Ectodermal cell (in vitro differentiated cells): ENCODE data around the gene CCN2.

ENCODE experiments used
- H3K27ac ChIP-seq: 2 replicates; pipeline ENCODE4 v1.7.0; 2013; ENCODE audit warnings: mild to moderate bottlenecking, low read depth, low read length; ENCODE audit not compliant: insufficient read depth, poor library complexity, severe bottlenecking
- H3K27me3 ChIP-seq: 2 replicates; pipeline ENCODE4 v1.7.0; 2013; ENCODE audit warnings: mild to moderate bottlenecking, low read length; ENCODE audit not compliant: insufficient read depth, control insufficient read depth, poor library complexity, severe bottlenecking
- H3K36me3 ChIP-seq: one replicate; pipeline ENCODE4 v1.7.0; 2013; ENCODE audit warnings: low read length; ENCODE audit not compliant: control insufficient read depth, insufficient read depth
- H3K4me1 ChIP-seq: one replicate; pipeline ENCODE4 v1.7.0; 2013; ENCODE audit warnings: low read length; ENCODE audit not compliant: control insufficient read depth, insufficient read depth
- H3K4me3 ChIP-seq: 2 replicates; pipeline ENCODE4 v1.7.0; 2013; ENCODE audit warnings: low read depth, low read length, control low read depth; ENCODE audit not compliant: insufficient read depth
- H3K9me3 ChIP-seq: 2 replicates; pipeline ENCODE4 v1.7.0; 2013; ENCODE audit warnings: mild to moderate bottlenecking, low read length, moderate library complexity; ENCODE audit not compliant: control insufficient read depth
- WGBS, 2 experiments: methylation state at CpG; one replicate each; pipeline ENCODE4 v1.1.7; 2013; ENCODE audit warnings: missing lambda C conversion rate in 2 of 2; 5-methylcytosine and 5-hydroxymethylcytosine counted together

Gene CCN2

GRCh38 chr6:131952886-131953509 lies 1.8 kb upstream of the CCN2 start:
- Histone ChIP-seq H3K9me3 (no peaks in the 10 kb centered on the region), H3K4me3 (no peak overlapping the region), H3K27me3 (no peaks in the 10 kb centered on the region), H3K27ac (no peak overlapping the region), H3K4me1 (peaks cover 37% of the 10 kb centered on the region), H3K36me3 (peaks cover 16% of the 10 kb centered on the region)
- 41 to 66% methylated on average over 2 to 4 of the region's 4 CpGs for WGBS, 2 experiments

DNA sequence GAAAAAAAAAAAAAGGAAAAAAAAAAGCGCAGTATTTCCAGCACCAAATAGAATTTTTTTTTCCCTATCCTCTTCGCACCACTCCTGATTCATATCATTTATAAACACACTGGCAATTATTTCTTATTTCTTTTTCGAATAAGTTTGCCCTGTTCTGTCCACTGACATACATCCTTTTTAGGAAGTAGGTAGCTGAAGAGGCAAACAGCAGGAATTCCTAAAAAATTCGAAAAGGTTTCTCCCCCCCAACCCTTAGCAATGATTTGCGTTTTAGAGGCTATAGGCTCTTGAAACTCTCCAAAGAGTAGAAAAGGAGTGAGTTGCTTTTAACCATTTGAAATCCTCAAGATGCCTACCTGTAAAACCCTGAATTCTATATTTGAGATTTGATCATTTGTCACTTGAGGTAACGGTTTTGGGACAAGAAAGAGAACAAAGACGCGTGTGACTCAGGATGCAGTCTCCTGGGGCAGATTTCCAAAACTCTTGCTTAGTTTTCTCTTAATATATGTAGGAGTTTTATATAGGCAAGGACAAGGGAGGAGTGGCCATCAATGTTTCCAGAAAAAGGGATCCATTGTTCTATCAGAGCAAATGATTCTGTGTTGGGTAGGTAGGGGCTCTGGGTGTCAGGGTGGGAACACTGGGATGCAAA lies 531 bp upstream of the CCN2 start:
- H3K36me3 ChIP-seq = peaks cover 16% of the 10 kb centered on the region
- peak overlapping the region; percentile 96 for H3K27ac ChIP-seq
- no peaks in the 10 kb centered on the region for H3K9me3 ChIP-seq
- H3K4me3 ChIP-seq = peak overlapping the region; percentile 95
- H3K4me1 ChIP-seq = peaks cover 37% of the 10 kb centered on the region
- H3K27me3 ChIP-seq = no peaks in the 10 kb centered on the region
- WGBS, 2 experiments = 8 to 18% methylated on average over 7 to 8 of the region's 8 CpGs

DNA sequence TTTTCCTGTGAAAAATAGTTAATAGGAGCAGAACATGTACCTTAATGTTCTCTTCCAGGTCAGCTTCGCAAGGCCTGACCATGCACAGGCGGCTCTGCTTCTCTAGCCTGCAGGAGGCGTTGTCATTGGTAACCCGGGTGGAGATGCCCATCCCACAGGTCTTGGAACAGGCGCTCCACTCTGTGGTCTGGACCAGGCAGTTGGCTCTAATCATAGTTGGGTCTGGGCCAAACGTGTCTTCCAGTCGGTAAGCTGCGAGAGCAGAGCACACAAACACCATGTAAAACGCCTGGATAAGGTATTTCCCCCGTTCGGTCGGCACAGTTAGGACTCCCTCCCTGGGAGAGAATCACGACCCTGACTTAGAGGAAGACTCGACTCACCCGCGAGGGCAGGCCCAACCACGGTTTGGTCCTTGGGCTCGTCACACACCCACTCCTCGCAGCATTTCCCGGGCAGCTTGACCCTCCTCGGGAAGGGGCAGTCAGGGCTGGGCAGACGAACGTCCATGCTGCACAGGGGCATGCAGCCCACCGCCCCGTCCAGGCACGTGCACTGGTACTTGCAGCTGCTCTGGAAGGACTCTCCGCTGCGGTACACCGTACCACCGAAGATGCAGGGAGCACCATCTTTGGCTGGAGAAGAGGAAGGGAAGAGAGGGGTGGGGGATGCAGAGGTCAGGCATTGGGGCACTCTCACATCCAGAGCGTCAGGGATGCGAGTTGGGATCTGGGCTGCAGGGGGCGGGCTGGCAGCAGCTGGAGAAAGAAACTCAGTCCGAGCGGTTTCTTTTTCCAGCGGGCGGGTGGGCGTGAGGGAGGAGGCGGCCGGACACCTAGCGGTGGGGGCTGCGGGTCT lies 1.0 kb downstream of the CCN2 start:
- Histone ChIP-seq H3K27me3 (no peaks in the 10 kb centered on the region), H3K4me1 (peaks cover 34% of the 10 kb centered on the region), H3K27ac (peak overlapping the region; percentile 96), H3K36me3 (peaks cover 16% of the 10 kb centered on the region), H3K9me3 (no peaks in the 10 kb centered on the region), H3K4me3 (peak overlapping the region; percentile 95)
- 7% methylated on average over 42 of the region's 42 CpGs for WGBS, 2 experiments

DNA sequence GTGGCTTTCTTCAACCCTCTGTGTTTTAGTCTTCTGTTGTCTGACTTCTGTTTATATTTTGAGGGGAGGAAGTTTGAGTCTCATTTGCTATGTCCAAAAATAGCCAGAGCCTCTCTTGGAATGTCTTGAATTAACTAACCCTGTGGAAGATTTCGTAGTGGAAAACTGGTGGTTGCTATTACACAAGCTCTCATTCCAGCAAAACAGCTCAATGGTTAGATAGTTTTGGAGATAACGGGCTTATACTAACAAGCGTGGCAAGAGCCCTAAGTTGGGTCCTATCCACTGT lies 1.6 kb downstream of the CCN2 start:
- WGBS, 2 experiments = 54 to 72% methylated on average over 3 of the region's 3 CpGs
- Histone ChIP-seq H3K27ac (no peak overlapping the region), H3K4me3 (peak overlapping the region; percentile 95), H3K9me3 (no peaks in the 10 kb centered on the region), H3K36me3 (peaks cover 16% of the 10 kb centered on the region), H3K4me1 (peaks cover 28% of the 10 kb centered on the region), H3K27me3 (no peaks in the 10 kb centered on the region)

DNA sequence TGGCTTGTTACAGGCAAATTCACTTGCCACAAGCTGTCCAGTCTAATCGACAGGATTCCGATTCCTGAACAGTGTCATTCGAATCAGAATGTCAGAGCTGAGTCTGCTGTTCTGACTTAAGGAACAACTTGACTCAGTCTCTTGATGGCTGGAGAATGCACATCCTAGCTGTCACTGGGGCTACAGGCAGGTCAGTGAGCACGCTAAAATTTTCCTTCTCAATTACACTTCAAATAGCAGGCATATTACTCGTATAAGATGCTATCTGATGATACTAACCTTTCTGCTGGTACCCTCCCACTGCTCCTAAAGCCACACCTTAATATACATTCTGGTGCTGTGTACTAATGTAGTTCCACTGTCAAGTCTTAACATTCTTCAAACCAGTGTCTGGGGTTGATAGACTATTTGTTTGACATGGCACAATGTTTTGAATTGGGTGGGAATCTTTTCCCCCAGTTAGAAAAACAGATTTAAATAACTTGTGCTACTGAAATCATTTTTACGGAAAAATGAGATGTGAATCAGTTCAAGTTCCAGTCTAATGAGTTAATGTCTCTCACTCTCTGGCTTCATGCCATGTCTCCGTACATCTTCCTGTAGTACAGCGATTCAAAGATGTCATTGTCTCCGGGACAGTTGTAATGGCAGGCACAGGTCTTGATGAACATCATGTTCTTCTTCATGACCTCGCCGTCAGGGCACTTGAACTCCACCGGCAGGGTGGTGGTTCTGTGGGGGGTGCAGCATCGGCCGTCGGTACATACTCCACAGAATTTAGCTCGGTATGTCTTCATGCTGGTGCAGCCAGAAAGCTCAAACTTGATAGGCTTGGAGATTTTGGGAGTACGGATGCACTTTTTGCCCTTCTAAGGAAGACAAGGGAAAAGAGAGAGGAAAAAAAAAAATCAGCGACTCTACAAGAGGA lies 2.2 kb downstream of the CCN2 start:
- H3K4me1 ChIP-seq = peaks cover 22% of the 10 kb centered on the region
- H3K27me3 ChIP-seq = no peaks in the 10 kb centered on the region
- 81 to 84% methylated on average over 18 of the region's 18 CpGs for WGBS, 2 experiments
- no peaks in the 10 kb centered on the region for H3K9me3 ChIP-seq
- H3K27ac ChIP-seq = no peak overlapping the region
- peak overlapping the region; percentile 95 for H3K4me3 ChIP-seq
- peaks cover 16% of the 10 kb centered on the region for H3K36me3 ChIP-seq

- Histone ChIP-seq H3K27me3 (no peaks in the 10 kb centered on the region), H3K36me3 (peaks cover 16% of the 10 kb centered on the region), H3K9me3 (no peaks in the 10 kb centered on the region), H3K27ac (no peak overlapping the region), H3K4me3 (peak overlapping the region; percentile 18), H3K4me1 (peaks cover 16% of the 10 kb centered on the region)
- WGBS, 2 experiments = 86 to 88% methylated on average over 3 of the region's 3 CpGs
These were observed 3.0 kb downstream of the CCN2 start for GRCh38 chr6:131947986-131948661.

- H3K4me3 ChIP-seq = no peak overlapping the region
- no peaks in the 10 kb centered on the region for H3K27me3 ChIP-seq
- no peaks in the 10 kb centered on the region for H3K9me3 ChIP-seq
- WGBS, 2 experiments = 74 to 83% methylated on average over 5 to 6 of the region's 6 CpGs
- no peak overlapping the region for H3K27ac ChIP-seq
- peaks cover 16% of the 10 kb centered on the region for H3K36me3 ChIP-seq
- H3K4me1 ChIP-seq = peaks cover 7% of the 10 kb centered on the region
These were observed 3.9 kb downstream of the CCN2 start for GRCh38 chr6:131946992-131947955.

- no peak overlapping the region for H3K4me3 ChIP-seq
- H3K36me3 ChIP-seq = peaks cover 16% of the 10 kb centered on the region
- H3K27me3 ChIP-seq = no peaks in the 10 kb centered on the region
- 89 to 94% methylated on average over 5 of the region's 5 CpGs for WGBS, 2 experiments
- H3K4me1 ChIP-seq = no peaks in the 10 kb centered on the region
- peak overlapping the region; percentile 36 for H3K27ac ChIP-seq
- no peaks in the 10 kb centered on the region for H3K9me3 ChIP-seq
These were observed 4.7 kb downstream of the CCN2 start for GRCh38 chr6:131946404-131946991.
